C4-2B (cell line): Measurements from ENCODE around the gene KAZN.

Source experiments
- CTCF ChIP-seq: fragments of 450-650 bp; conservative IDR thresholded peaks from 2 replicates; pipeline ENCODE4 v1.5.1; 2017; ENCODE audit warnings: mild to moderate bottlenecking
- ZFX ChIP-seq: fragments of 450-650 bp; IDR thresholded peaks from 2 replicates; pipeline ENCODE4 v1.6.1; 2017

DNA sequence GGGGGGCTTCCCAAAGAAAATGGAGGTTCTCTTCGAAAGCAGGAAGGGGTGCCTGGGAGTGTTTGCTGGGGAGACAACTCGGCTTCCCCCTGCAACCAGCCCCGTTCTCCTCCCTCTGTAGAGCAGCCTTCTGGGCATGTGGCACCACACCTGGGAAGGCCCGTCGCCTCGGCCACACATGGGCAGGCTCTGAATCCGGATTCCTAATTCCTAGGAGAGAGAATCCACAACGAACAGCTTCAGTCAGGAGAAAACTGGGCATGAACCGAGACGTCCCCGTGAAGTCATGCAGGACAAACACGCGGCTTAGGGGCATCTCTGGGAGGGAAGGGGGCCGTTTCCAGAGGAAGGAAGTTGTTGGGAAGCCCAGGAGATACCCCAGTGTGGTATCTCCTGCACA is 224.5 kb downstream of the KAZN start:
- TF ChIP-seq CTCF (no peak), ZFX (no peak)
